Adrenal gland (tissue), 12 donors: Measurements from ENCODE around the gene HHIP. TPM values are rescaled to one million over a fixed set of nuclear protein-coding genes. Genes with fewer than 3 reads are reported as not detected.

ENCODE experiments used
- DNase-seq, 7 donors: peaks; one replicate each; pipeline ENCODE4 v3.0.0-alpha.2; 2019 to 2020
- H3K27ac ChIP-seq, 5 donors: fragments of 200-600 bp; sonication (generic) in 4 of 5; 1 replicate in 3 of 5; 2 replicates in 2 of 5; pipeline versions ENCODE4 v1.5.1 to v1.8.0; 2016 to 2020; ENCODE audit warnings: mild to moderate bottlenecking in 1 of 5
- H3K27me3 ChIP-seq: fragments of 200-600 bp; 2 replicates; pipeline ENCODE4 v1.8.0; 2021
- H3K36me3 ChIP-seq, 2 donors: fragments of 200-600 bp; replicated peaks in 1 of 2; 1 replicate in 1 of 2; 2 replicates in 1 of 2; pipeline versions ENCODE4 v1.5.1 to v1.8.0; 2018 to 2022
- H3K4me1 ChIP-seq, 2 donors: fragments of 200-600 bp; replicated peaks in 1 of 2; 1 replicate in 1 of 2; 2 replicates in 1 of 2; pipeline versions ENCODE4 v1.5.1 to v1.8.0; 2018 to 2021
- H3K4me3 ChIP-seq, 4 donors: fragments of 200-600 bp; sonication (generic) in 3 of 4; one replicate each; pipeline ENCODE4 v1.5.1; 2016 to 2018
- H3K9me3 ChIP-seq, 3 donors: fragments of 200-600 bp; sonication (generic) in 1 of 3; replicated peaks in 1 of 3; 1 replicate in 2 of 3; 2 replicates in 1 of 3; pipeline versions ENCODE4 v1.5.1 to v1.8.0; 2016 to 2021
- POLR2A ChIP-seq, 2 donors: fragments of 450-650 bp; IDR thresholded peaks; one replicate each; pipeline ENCODE4 v1.6.1; 2017; ENCODE audit warnings: antibody characterized with exemption in 2 of 2, mild to moderate bottlenecking in 2 of 2, moderate library complexity in 1 of 2
- WGBS, 4 donors: extraction: QIAGEN DNeasy Blood & Tissue Kit in 2 of 4; methylation state at CpG; one replicate each; pipeline versions ENCODE4 v1.1.5 to v1.1.7; 2013 to 2017; 5-methylcytosine and 5-hydroxymethylcytosine counted together
- intact Hi-C, 2 donors: fragments of 100-400 bp; cut with DNase I; formaldehyde crosslinking; loops; one replicate each; pipeline versions ENCODE4 v1.14.1 to v1.15.0; 2022 to 2023
- polyA plus RNA-seq, 3 donors: library from polyadenylated mRNA; stranded (reverse); fragments of 200-250 nt in 2 of 3; fragments of 350-450 nt in 1 of 3; fragmentation: Illumina TruSeq in 1 of 3; extraction: RNeasy Lipid Tissue Mini Kit (QIAGEN cat#74804) in 1 of 3; gene quantifications; one replicate each; pipeline ENCODE4 v1.2.3, GENCODE V29; 2013 to 2014
- total RNA-seq, 9 donors: library from RNA; depleted of rRNA in 4 of 9; stranded (reverse); fragments of >200 nt in 4 of 9; fragments of 120-200 nt in 1 of 9; fragmentation: NEBNext Ultra II Directional in 1 of 9; extraction: Animal tissue kit (Norgen Biotek cat#: 25700) in 1 of 9; gene quantifications; one replicate each; pipeline versions ENCODE4 v1.1.0 to v1.2.4, GENCODE V29; 2013 to 2023
- TF ChIP-seq, protein P1 (sequence below), 6 experiments: fragments of 450-650 bp in 4 of 6; fragments of 200-600 bp in 2 of 6; sonication (generic) in 1 of 6; IDR thresholded peaks; 1 replicate in 5 of 6; 2 replicates in 1 of 6; pipeline versions ENCODE4 v1.5.1 to v1.8.0; 2016 to 2021; ENCODE audit warnings: antibody characterized with exemption in 6 of 6, mild to moderate bottlenecking in 2 of 6, moderate library complexity in 1 of 6
- donor health status: healthy with polysubstance abuse.
- donor health status: Bipolar disorder and iron deficiency.
- donor health status: DM: yes; HTN: yes; CAD: no.
- donor health status: DM: no; HTN: no; CAD: no.
- donor health status: DM: no; HTN: no; CAD: no.
- donor health status: DM: yes; HTN: yes; CAD: no.

HHIP gene
- total and polyA plus RNA-seq, 12 donors: 2.1 to 169 (median 9.2) TPM

DNA sequence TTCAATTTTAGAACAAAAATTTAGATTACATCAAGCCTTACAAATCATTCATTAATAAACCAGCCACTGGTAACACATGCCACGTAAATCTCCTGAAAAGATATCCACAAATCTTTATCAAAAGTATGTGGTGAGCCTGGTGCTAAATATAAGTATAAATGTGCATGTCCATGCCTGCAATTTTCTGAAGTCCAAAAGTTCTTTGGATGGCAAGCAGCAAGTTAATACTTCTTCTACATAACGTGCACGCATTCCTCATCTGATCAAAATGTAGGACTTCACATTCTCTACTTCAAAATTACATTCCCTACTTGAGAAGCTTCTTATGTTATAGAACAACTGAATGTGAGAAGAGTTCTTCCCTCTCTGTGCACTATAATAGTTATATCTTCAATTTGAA lies 49.8 kb downstream of the HHIP start:
- intact Hi-C loops: no loop called here
- Histone ChIP-seq H3K4me3 (no peak overlapping the region), H3K27ac (no peak overlapping the region), H3K27me3 (no peaks in the 10 kb centered on the region), H3K4me1 (peaks cover 0 to 19% of the 10 kb centered on the region in 2 donors), H3K36me3 (no peaks in the 10 kb centered on the region), H3K9me3 (peaks cover 0 to 6% (median 0%) of the 10 kb centered on the region in 3 donors)
- 91 to 96% (median 93%) methylated on average over 3 of the region's 3 CpGs for WGBS, 4 donors
- no peak for DNase-seq
- no peak for TF ChIP-seq POLR2A (IDR thresholded peaks at IDR 0.05)
- TF ChIP-seq, protein P1, sequence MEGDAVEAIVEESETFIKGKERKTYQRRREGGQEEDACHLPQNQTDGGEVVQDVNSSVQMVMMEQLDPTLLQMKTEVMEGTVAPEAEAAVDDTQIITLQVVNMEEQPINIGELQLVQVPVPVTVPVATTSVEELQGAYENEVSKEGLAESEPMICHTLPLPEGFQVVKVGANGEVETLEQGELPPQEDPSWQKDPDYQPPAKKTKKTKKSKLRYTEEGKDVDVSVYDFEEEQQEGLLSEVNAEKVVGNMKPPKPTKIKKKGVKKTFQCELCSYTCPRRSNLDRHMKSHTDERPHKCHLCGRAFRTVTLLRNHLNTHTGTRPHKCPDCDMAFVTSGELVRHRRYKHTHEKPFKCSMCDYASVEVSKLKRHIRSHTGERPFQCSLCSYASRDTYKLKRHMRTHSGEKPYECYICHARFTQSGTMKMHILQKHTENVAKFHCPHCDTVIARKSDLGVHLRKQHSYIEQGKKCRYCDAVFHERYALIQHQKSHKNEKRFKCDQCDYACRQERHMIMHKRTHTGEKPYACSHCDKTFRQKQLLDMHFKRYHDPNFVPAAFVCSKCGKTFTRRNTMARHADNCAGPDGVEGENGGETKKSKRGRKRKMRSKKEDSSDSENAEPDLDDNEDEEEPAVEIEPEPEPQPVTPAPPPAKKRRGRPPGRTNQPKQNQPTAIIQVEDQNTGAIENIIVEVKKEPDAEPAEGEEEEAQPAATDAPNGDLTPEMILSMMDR (IDR thresholded peaks at IDR 0.05): no peak

GRCh38 chr4:144696376-144696775 lies 50.4 kb downstream of the HHIP start:
- no peaks in the 10 kb centered on the region for H3K36me3 ChIP-seq
- DNase-seq: no peak
- H3K27me3 ChIP-seq: no peaks in the 10 kb centered on the region
- intact Hi-C loops: no loop called here
- H3K27ac ChIP-seq: no peak overlapping the region
- peaks cover 0 to 19% of the 10 kb centered on the region in 2 donors for H3K4me1 ChIP-seq
- no peak overlapping the region for H3K4me3 ChIP-seq
- TF ChIP-seq, protein P1 (IDR thresholded peaks at IDR 0.05): no peak
- TF ChIP-seq POLR2A (IDR thresholded peaks at IDR 0.05): no peak
- peaks cover 0 to 6% (median 0%) of the 10 kb centered on the region in 3 donors for H3K9me3 ChIP-seq

- DNase-seq: no peak
- Histone ChIP-seq H3K4me3 (no peak overlapping the region), H3K27ac (no peak overlapping the region), H3K36me3 (no peaks in the 10 kb centered on the region), H3K4me1 (peaks cover 0 to 22% of the 10 kb centered on the region in 2 donors), H3K9me3 (peaks cover 0 to 2% (median 0%) of the 10 kb centered on the region in 3 donors), H3K27me3 (no peaks in the 10 kb centered on the region)
- TF ChIP-seq, protein P1 (IDR thresholded peaks at IDR 0.05): no peak
- TF ChIP-seq POLR2A (IDR thresholded peaks at IDR 0.05): no peak
- intact Hi-C loops: no loop called here
- WGBS, 4 donors: 61 to 68% (median 64%) methylated on average over 2 of the region's 2 CpGs
These were observed 53.6 kb downstream of the HHIP start for GRCh38 chr4:144699565-144699964.

DNA sequence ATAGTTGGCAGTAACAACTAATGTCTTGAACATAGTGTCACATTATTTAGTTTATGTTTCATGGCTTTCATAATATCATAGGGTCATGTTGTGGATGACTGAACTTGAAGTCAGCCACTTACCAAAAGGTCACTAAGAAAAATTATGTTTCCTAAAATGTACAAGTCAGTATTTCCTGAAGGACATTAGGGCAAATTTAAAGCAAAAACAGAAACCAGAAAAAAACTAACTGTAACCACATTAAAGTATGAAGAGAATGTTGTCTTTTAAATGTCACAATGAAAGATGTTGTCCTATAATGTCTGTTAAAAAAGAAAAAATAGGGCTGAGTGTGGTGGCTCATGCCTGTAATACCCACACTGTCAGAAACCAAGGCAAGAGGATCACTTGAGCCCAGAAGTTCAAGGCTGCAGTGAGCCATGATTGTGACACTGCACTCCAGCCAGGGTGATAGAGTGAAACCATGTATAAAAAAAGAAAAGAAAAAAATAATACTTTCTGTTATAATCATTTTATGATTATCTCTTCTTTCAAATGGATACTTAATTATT lies 55.8 kb downstream of the HHIP start:
- no peaks in the 10 kb centered on the region for H3K27me3 ChIP-seq
- no peaks in the 10 kb centered on the region for H3K9me3 ChIP-seq
- peaks cover 0 to 21% of the 10 kb centered on the region in 2 donors for H3K4me1 ChIP-seq
- H3K27ac ChIP-seq: no peak overlapping the region
- intact Hi-C loops: no loop called here
- H3K4me3 ChIP-seq: no peak overlapping the region
- no peak for TF ChIP-seq POLR2A (IDR thresholded peaks at IDR 0.05)
- TF ChIP-seq, protein P1 (IDR thresholded peaks at IDR 0.05): no peak
- H3K36me3 ChIP-seq: no peaks in the 10 kb centered on the region
- peak in 4 of 7 donors; percentile 13 to 34 (median 28) for DNase-seq
